GM12878 (cell line): ENCODE results near the gene NOC2L. TPM values are rescaled to one million over a fixed set of nuclear protein-coding genes. Genes with fewer than 3 reads are reported as not detected.

ENCODE experiments used
- ATAC-seq: fragments of 200-7000 bp; cut with Tn5 transposase; 3 replicates; pipeline ENCODE4 v1.9.1; 2020; ENCODE audit warnings: mild to moderate bottlenecking, moderate library complexity
- BruUV-seq: library from RNA; stranded (reverse); fragments of 400-500 nt; replicated peaks from 2 replicates; lab custom pipeline; 2021; lab: Mats Ljungman, UMichigan
- CTCF ChIA-PET: fragments of 300-600 bp; sonication (Branson Sonifier 250); formaldehyde crosslinking; extraction: SDS; loops from one replicate; lab custom pipeline; 2021; ENCODE audit warnings: inconsistent platforms; lab: Yijun Ruan, JAX
- POLR2A ChIA-PET: fragments of 350-600 bp; formaldehyde crosslinking; extraction: SDS; loops from one replicate; lab custom pipeline; 2021; ENCODE audit warnings: inconsistent platforms; lab: Charles Lee
- RAD21 ChIA-PET: fragments of 300-600 bp; sonication (Branson Sonifier 250); formaldehyde crosslinking; loops from one replicate; lab custom pipeline; 2023; ENCODE audit warnings: antibody characterized with exemption; ENCODE audit not compliant: unreplicated experiment; lab: Charles Lee
- SMC1A ChIA-PET: fragments of 300-600 bp; sonication (Branson Sonifier 250); formaldehyde crosslinking; loops from one replicate; lab custom pipeline; 2023; ENCODE audit not compliant: unreplicated experiment, uncharacterized antibody; lab: Charles Lee
- DNase-seq: peaks from one replicate; pipeline ENCODE4 v3.0.0-alpha.2; 2011; ENCODE audit warnings: low read depth, low spot score
- FAIRE-seq: peaks from 3 replicates; lab custom pipeline; 2011; peaks lifted over from hg19 to GRCh38; lab: Jason Lieb, UNC
- H2AFZ ChIP-seq: 2 replicates; pipeline ENCODE4 v1.6.0; 2011; ENCODE audit warnings: low read depth, low read length, control low read depth; ENCODE audit not compliant: control insufficient read depth
- H3K27ac ChIP-seq: 2 replicates; pipeline ENCODE4 v1.5.1; 2011; ENCODE audit warnings: control low read depth; ENCODE audit not compliant: control insufficient read depth, insufficient read depth
- H3K27me3 ChIP-seq, 2 experiments: replicated peaks in 1 of 2; 2 replicates each; pipeline versions ENCODE4 v1.6.0 to v1.6.1; 2011; ENCODE audit warnings: low read length in 1 of 2; ENCODE audit not compliant: control insufficient read depth in 2 of 2, insufficient read depth in 2 of 2
- H3K36me3 ChIP-seq, 2 experiments: 2 replicates each; pipeline ENCODE4 v1.5.1; 2011; ENCODE audit warnings: low read length in 1 of 2; ENCODE audit not compliant: control insufficient read depth in 2 of 2, insufficient read depth in 2 of 2
- H3K4me1 ChIP-seq: 2 replicates; pipeline ENCODE4 v1.6.1; 2011; ENCODE audit warnings: mild to moderate bottlenecking, low read length, moderate library complexity, mixed read lengths; ENCODE audit not compliant: control insufficient read depth, insufficient read depth
- H3K4me2 ChIP-seq: 2 replicates; pipeline ENCODE4 v1.6.0; 2011; ENCODE audit warnings: control low read depth; ENCODE audit not compliant: control insufficient read depth, insufficient read depth
- H3K4me3 ChIP-seq: fragments of 200-600 bp; sonication (generic); 2 replicates; pipeline ENCODE4 v1.5.1; 2016
- H3K79me2 ChIP-seq: 2 replicates; pipeline ENCODE4 v1.6.0; 2011; ENCODE audit warnings: low read length; ENCODE audit not compliant: control insufficient read depth, insufficient read depth
- H3K9ac ChIP-seq: 2 replicates; pipeline ENCODE4 v1.8.0; 2011; ENCODE audit warnings: low read length, control low read depth, mixed read lengths; ENCODE audit not compliant: control insufficient read depth, insufficient read depth
- H3K9me3 ChIP-seq: replicated peaks from 3 replicates; pipeline ENCODE4 v1.5.1; 2011; ENCODE audit warnings: mild to moderate bottlenecking, low read length; ENCODE audit not compliant: control insufficient read depth, insufficient read depth
- H4K20me1 ChIP-seq: 2 replicates; pipeline ENCODE4 v1.6.0; 2011; ENCODE audit not compliant: control insufficient read depth, insufficient read depth
- BACH1 ChIP-seq: fragments of 450-650 bp; IDR thresholded peaks from 2 replicates; pipeline ENCODE4 v1.6.1; 2017; ENCODE audit warnings: mild to moderate bottlenecking, borderline replicate concordance
- CREM ChIP-seq: IDR thresholded peaks from 2 replicates; pipeline ENCODE4 v1.6.1; 2014; ENCODE audit warnings: antibody characterized with exemption, low read depth
- KDM1A ChIP-seq: fragments of 200-600 bp; sonication (generic); IDR thresholded peaks from 2 replicates; pipeline ENCODE4 v1.6.1; 2016; ENCODE audit warnings: borderline replicate concordance
- MYC ChIP-seq: IDR thresholded peaks from 2 replicates; pipeline ENCODE4 v1.6.1; 2011; ENCODE audit warnings: mild to moderate bottlenecking, low read length, moderate library complexity, inconsistent platforms; ENCODE audit not compliant: insufficient read depth, insufficient replicate concordance, insufficient read length, severe bottlenecking
- RAD21 ChIP-seq: IDR thresholded peaks from 2 replicates; pipeline ENCODE4 v1.6.1; 2011; ENCODE audit warnings: mild to moderate bottlenecking, low read depth, low read length, moderate library complexity; ENCODE audit not compliant: insufficient read depth
- SIN3A ChIP-seq: IDR thresholded peaks from 2 replicates; pipeline ENCODE4 v1.6.1; 2012; ENCODE audit warnings: low read depth, low read length, improper control_type of control experiment
- SPI1 ChIP-seq: IDR thresholded peaks from 2 replicates; pipeline ENCODE4 v1.6.1; 2011; ENCODE audit warnings: low read depth, mild to moderate bottlenecking, low read length, moderate library complexity, borderline replicate concordance; ENCODE audit not compliant: insufficient read depth
- WRNIP1 ChIP-seq: IDR thresholded peaks from 2 replicates; pipeline ENCODE4 v1.6.1; 2011; ENCODE audit warnings: low read depth, low read length, improper control_type of control experiment, borderline replicate concordance
- WGBS: methylation state at CpG from one replicate; pipeline ENCODE4 v1.1.6; 2016; ENCODE audit warnings: low lambda C conversion rate; ENCODE audit not compliant: insufficient replicate concordance, insufficient coverage; ENCODE audit errors: missing lambda C conversion rate; 5-methylcytosine and 5-hydroxymethylcytosine counted together
- in situ Hi-C: fragments of 300-500 bp; cut with MboI; formaldehyde crosslinking; loops from 9 replicates; pipeline ENCODE4 v1.14.3; 2018; ENCODE audit warnings: mixed read lengths
- intact Hi-C: fragments of 100-400 bp; cut with micrococcal nuclease; formaldehyde crosslinking; loops from one replicate; pipeline ENCODE4 v1.14.2; 2022; ENCODE audit not compliant: unreplicated experiment
- polyA plus RNA-seq, 11 experiments: library from polyadenylated mRNA; depleted of rRNA in 4 of 11; unstranded in 6 of 11; stranded (reverse) in 5 of 11; fragments of >200 nt; fragmentation: Nextera tagmentation in 4 of 11; fragmentation: Illumina TruSeq in 1 of 11; extraction: Ambion mirVana in 4 of 11; extraction: Trizol in 1 of 11; gene quantifications; 1 replicate in 1 of 11; 2 replicates in 10 of 11; pipeline versions ENCODE4 v1.2.1 to v1.2.3, GENCODE V29; 2011 to 2016; ENCODE audit warnings: inconsistent platforms in 2 of 11, missing spikeins in 2 of 11, low read depth in 1 of 11
- total RNA-seq, 4 experiments: library from RNA; depleted of rRNA in 3 of 4; stranded (reverse); fragments of >200 nt in 3 of 4; fragmentation: Illumina TruSeq in 1 of 4; extraction: Trizol in 1 of 4; gene quantifications; 2 replicates each; pipeline versions ENCODE4 v1.2.1 to v1.2.3, GENCODE V29; 2013 to 2021
- TF ChIP-seq, protein P1 (sequence below): fragments of 450-650 bp; IDR thresholded peaks from 2 replicates; pipeline ENCODE4 v1.6.1; 2017; ENCODE audit warnings: borderline replicate concordance
- TF ChIP-seq, protein P2 (sequence below): fragments of 450-650 bp; IDR thresholded peaks from 2 replicates; pipeline ENCODE4 v1.6.1; 2016; ENCODE audit warnings: mild to moderate bottlenecking, moderate library complexity, borderline replicate concordance

The NOC2L gene
- total and polyA plus RNA-seq, 10 of the 15 experiments (the other 5 are each of a cell fraction or from before 2014, with no cell fraction given): 1.3 to 171 (median 64.3) TPM

DNA sequence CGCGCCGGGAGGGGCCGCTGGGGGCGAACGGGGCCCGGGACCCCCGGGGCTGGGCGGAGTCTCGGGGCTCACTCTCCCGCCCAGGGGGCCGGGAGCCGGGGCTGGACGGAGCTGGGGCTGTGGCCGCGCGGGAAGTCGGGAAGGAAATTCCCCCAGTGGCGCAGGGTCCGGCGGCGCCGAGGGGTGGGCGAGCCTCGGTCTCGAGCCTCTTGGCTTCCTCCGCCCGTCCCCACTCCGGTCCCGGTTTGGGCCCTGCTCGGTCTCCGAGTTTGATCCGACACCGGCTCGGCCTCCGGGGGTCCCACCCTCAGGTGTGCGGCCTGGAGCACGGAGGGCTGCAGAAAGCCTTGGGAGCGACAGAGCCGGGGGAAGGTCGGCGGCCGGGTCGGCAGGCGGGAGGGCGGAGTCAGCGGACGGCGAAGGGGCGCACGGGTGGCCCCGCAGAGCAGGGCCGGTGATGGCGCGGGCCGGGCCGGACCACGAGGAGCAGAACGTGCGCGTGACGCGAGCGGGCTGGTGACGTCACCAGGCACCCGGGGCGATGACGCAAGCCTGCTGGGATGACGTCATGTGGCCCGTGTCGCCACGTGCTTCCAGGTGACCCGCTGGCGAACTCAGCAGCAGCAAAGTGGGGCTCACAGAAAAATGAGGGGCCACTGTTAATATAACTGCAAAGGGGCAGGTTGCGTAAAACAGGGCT is 41.5 kb upstream of the NOC2L start (continued):
- TF ChIP-seq, protein P1, sequence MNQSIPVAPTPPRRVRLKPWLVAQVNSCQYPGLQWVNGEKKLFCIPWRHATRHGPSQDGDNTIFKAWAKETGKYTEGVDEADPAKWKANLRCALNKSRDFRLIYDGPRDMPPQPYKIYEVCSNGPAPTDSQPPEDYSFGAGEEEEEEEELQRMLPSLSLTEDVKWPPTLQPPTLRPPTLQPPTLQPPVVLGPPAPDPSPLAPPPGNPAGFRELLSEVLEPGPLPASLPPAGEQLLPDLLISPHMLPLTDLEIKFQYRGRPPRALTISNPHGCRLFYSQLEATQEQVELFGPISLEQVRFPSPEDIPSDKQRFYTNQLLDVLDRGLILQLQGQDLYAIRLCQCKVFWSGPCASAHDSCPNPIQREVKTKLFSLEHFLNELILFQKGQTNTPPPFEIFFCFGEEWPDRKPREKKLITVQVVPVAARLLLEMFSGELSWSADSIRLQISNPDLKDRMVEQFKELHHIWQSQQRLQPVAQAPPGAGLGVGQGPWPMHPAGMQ: no peak
- TF ChIP-seq BACH1: peak; percentile 74
- TF ChIP-seq SPI1: no peak
- no peak for TF ChIP-seq WRNIP1

DNA sequence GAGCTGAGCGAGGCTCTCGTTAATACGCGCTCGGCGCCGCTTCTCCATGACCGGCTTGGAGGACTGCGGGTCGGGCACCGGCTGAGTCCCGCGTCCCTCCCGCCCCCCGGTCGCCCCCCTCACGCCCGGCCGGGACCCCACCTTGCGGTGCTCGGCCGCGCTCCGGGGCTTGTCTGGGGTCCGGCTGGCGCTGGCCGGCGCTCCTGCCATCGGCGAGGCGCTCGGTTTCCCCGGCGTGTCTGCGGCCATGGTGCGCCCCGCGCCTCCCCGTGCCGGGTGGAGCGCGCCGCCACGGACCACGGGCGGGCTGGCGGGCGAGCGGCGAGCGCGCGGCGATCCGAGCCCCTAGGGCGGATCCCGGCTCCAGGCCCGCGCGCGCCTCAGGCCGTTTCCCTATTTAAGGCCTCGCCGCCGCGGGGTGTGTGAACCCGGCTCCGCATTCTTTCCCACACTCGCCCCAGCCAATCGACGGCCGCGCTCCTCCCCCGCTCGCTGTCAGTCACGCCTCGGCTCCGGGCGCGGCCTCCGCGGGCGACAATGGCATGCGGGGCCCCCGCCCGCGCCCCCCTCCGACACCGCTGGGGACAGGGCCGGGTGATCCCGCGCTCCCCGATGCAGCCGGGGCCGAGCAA is 40.8 kb upstream of the NOC2L start, which contains the start of gene HES4:
TSS of gene HES4 (minus strand) at position 373 of the 632 bp plus-strand sequence. CDS start at position 249, 124 bp downstream.
- H3K27me3 ChIP-seq: peaks cover 0 to 20% of the 10 kb centered on the region in 2 experiments; a peak in 2 of 4 replicates
- 4% methylated on average over 49 of the region's 95 CpGs for WGBS
- ChIA-PET RAD21 (interaction anchor here (0.6 to 1.0 kb wide), 3 partner anchors 16 to 777 kb away, joined by 3 to 4 read pairs (median 3); no protein-coding TSS in a partner anchor), CTCF (interaction anchor here (5.6 kb wide), 1 partner anchor 16 kb away, joined by 56 read pairs; the partner anchor contains the start of gene PERM1), SMC1A (interaction anchor here (1.3 to 1.6 kb wide), 2 partner anchors 13 to 15 kb away, joined by 3 read pairs; partner anchors contain the start of gene ISG15), POLR2A (interaction anchor here (2.6 kb wide), 1 partner anchor 7 kb away, joined by 10 read pairs; no protein-coding TSS in a partner anchor)
- H3K36me3 ChIP-seq: no peaks in the 10 kb centered on the region
- FAIRE-seq (no peak), ATAC-seq (peak; percentile 59), DNase-seq (no peak)
- in situ Hi-C loops (no loop called here), intact Hi-C loops (no loop called here)
- H3K4me2 ChIP-seq: peak within 1 kb of the TSS; percentile 96
- peak within 1 kb of the TSS; percentile 75 for H2AFZ ChIP-seq
- H3K4me3 ChIP-seq: peak within 1 kb of the TSS; percentile 66
- H3K9ac ChIP-seq: peak within 1 kb of the TSS; percentile 44
- peaks cover 19% of the 10 kb centered on the region for H3K4me1 ChIP-seq
- H4K20me1 ChIP-seq: no peaks in the 10 kb centered on the region
- H3K79me2 ChIP-seq: no peaks in the 10 kb centered on the region
- no TSS peak for BruUV-seq
- H3K27ac ChIP-seq: no peak within 1 kb of the TSS
- H3K9me3 ChIP-seq: no peaks in the 10 kb centered on the region
- TF ChIP-seq SIN3A (no peak), CREM (no peak), KDM1A (no peak), RAD21 (no peak), BACH1 (peak; percentile 21), MYC (no peak)
- TF ChIP-seq, protein P2, sequence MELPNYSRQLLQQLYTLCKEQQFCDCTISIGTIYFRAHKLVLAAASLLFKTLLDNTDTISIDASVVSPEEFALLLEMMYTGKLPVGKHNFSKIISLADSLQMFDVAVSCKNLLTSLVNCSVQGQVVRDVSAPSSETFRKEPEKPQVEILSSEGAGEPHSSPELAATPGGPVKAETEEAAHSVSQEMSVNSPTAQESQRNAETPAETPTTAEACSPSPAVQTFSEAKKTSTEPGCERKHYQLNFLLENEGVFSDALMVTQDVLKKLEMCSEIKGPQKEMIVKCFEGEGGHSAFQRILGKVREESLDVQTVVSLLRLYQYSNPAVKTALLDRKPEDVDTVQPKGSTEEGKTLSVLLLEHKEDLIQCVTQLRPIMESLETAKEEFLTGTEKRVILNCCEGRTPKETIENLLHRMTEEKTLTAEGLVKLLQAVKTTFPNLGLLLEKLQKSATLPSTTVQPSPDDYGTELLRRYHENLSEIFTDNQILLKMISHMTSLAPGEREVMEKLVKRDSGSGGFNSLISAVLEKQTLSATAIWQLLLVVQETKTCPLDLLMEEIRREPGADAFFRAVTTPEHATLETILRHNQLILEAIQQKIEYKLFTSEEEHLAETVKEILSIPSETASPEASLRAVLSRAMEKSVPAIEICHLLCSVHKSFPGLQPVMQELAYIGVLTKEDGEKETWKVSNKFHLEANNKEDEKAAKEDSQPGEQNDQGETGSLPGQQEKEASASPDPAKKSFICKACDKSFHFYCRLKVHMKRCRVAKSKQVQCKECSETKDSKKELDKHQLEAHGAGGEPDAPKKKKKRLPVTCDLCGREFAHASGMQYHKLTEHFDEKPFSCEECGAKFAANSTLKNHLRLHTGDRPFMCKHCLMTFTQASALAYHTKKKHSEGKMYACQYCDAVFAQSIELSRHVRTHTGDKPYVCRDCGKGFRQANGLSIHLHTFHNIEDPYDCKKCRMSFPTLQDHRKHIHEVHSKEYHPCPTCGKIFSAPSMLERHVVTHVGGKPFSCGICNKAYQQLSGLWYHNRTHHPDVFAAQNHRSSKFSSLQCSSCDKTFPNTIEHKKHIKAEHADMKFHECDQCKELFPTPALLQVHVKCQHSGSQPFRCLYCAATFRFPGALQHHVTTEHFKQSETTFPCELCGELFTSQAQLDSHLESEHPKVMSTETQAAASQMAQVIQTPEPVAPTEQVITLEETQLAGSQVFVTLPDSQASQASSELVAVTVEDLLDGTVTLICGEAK: no peak
